ENCODE data around the gene CHRNB1.
A peak's percentile ranks its signal among the peaks of the same experiment; 100 is the strongest.

- TF ChIP-seq CTCF (IDR thresholded peaks at IDR 0.05) (peak in 1 of 3 donors; percentile 27), POLR2A (IDR thresholded peaks at IDR 0.05) (no peak)
These were observed 41.2 kb upstream of the CHRNB1 start for GRCh38 chr17:7403727-7403976.
